Fibroblast of pulmonary artery (primary cell): Measurements from ENCODE around the gene NSUN3.
A peak's percentile ranks its signal among the peaks of the same experiment; 100 is the strongest.

Experiments
- DNase-seq: peaks from one replicate; pipeline ENCODE4 v3.0.0-alpha.2; 2010; ENCODE audit warnings: low read depth
- H3K4me3 ChIP-seq: replicated peaks from 2 replicates; pipeline ENCODE4 v1.5.1; 2011; ENCODE audit warnings: low read depth, mild to moderate bottlenecking, control low read depth, low read length, moderate library complexity
- TF ChIP-seq, protein P1 (sequence below): IDR thresholded peaks from 2 replicates; pipeline ENCODE4 v1.5.1; 2011; ENCODE audit warnings: mild to moderate bottlenecking, control low read depth, low read length, inconsistent platforms; ENCODE audit errors: missing control alignments

NSUN3 gene

DNA sequence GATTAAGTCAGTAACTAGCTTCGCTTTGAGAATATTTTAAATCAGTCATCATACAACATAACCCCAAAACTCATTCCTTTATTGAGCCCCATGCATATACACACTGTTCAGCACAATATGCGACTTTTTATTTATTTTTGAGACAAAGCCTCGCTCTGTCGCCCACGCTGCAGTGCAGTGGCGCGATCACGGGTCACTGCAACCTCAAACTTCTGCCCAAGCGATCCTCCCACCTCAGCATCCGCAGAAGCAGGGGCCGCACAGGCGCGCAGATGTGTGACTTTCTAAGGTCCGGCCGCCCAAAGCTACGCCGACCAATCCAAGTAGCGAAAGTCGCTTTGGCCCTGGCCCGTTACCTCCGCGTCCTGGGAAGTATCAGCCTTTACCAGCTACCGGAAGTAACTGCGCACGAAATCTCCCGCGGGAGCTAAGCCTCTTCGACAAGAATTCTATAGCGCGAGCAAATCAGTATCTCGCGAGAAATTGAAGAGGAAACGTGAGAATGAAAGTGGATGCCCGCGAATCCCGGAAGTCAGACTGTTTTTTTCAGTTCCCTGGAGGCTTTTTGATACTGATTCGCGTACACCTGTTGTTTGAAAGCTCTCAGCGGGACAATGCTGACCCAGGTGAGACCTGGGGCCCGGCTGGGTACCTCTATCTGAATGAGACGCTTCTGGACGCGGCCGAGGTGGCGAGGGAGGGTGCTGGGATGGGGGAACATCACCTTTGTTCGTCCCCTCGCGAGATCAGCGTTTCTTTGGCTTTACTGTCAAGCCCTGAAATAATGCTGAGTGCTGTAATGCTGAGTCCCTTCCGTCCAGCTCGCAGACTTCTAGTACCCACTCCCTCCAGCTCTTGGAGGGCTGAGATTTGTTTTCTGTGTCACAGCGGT, at the start of gene NSUN3, which contains the start of gene DHFR2:
Gene NSUN3 (plus strand): TSS at position 549 of the 892 bp plus-strand sequence. CDS start 66 bp downstream, at position 615.
Gene DHFR2 (minus strand): TSS at position 404 of the 892 bp plus-strand sequence. CDS start 1,405 bp downstream, outside the sequence.
- TF ChIP-seq, protein P1, sequence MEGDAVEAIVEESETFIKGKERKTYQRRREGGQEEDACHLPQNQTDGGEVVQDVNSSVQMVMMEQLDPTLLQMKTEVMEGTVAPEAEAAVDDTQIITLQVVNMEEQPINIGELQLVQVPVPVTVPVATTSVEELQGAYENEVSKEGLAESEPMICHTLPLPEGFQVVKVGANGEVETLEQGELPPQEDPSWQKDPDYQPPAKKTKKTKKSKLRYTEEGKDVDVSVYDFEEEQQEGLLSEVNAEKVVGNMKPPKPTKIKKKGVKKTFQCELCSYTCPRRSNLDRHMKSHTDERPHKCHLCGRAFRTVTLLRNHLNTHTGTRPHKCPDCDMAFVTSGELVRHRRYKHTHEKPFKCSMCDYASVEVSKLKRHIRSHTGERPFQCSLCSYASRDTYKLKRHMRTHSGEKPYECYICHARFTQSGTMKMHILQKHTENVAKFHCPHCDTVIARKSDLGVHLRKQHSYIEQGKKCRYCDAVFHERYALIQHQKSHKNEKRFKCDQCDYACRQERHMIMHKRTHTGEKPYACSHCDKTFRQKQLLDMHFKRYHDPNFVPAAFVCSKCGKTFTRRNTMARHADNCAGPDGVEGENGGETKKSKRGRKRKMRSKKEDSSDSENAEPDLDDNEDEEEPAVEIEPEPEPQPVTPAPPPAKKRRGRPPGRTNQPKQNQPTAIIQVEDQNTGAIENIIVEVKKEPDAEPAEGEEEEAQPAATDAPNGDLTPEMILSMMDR: no peak
- H3K4me3 ChIP-seq: peak within 1 kb of the TSS; percentile 77

GRCh38 chr3:94015025-94015424, 47.8 kb upstream of the NSUN3 start:
- H3K4me3 ChIP-seq: no peak overlapping the region
- no peak for DNase-seq
- TF ChIP-seq, protein P1: no peak

More for the DNA sequence above, at the start of gene NSUN3, which contains the start of gene DHFR2:
- peak; percentile 99 for DNase-seq

- TF ChIP-seq, protein P1: no peak
- no peak for DNase-seq
- no peak overlapping the region for H3K4me3 ChIP-seq
Measured at GRCh38 chr3:94019659-94020058, 43.2 kb upstream of the NSUN3 start.

- TF ChIP-seq, protein P1: no peak
- H3K4me3 ChIP-seq: no peak overlapping the region
- DNase-seq: no peak
Measured at GRCh38 chr3:94020293-94020692, 42.6 kb upstream of the NSUN3 start.

GRCh38 chr3:94024385-94024784, 38.5 kb upstream of the NSUN3 start:
- DNase-seq: peak; percentile 17
- TF ChIP-seq, protein P1: no peak
- no peak overlapping the region for H3K4me3 ChIP-seq

GRCh38 chr3:94026623-94027022, 36.2 kb upstream of the NSUN3 start:
- TF ChIP-seq, protein P1: no peak
- DNase-seq: no peak

More at GRCh38 chr3:94026623-94027022, 36.2 kb upstream of the NSUN3 start:
- H3K4me3 ChIP-seq: no peak overlapping the region
